Measurements from ENCODE around the gene ARHGAP10.

ARHGAP10 gene, protein sequence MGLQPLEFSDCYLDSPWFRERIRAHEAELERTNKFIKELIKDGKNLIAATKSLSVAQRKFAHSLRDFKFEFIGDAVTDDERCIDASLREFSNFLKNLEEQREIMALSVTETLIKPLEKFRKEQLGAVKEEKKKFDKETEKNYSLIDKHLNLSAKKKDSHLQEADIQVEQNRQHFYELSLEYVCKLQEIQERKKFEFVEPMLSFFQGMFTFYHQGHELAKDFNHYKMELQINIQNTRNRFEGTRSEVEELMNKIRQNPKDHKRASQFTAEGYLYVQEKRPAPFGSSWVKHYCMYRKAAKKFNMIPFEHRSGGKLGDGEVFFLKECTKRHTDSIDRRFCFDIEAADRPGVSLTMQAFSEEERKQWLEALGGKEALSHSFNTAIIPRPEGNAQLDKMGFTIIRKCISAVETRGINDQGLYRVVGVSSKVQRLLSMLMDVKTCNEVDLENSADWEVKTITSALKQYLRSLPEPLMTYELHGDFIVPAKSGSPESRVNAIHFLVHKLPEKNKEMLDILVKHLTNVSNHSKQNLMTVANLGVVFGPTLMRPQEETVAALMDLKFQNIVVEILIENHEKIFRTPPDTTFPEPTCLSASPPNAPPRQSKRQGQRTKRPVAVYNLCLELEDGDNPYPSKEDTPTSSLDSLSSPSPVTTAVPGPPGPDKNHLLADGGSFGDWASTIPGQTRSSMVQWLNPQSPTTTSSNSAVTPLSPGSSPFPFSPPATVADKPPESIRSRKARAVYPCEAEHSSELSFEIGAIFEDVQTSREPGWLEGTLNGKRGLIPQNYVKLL

DNA sequence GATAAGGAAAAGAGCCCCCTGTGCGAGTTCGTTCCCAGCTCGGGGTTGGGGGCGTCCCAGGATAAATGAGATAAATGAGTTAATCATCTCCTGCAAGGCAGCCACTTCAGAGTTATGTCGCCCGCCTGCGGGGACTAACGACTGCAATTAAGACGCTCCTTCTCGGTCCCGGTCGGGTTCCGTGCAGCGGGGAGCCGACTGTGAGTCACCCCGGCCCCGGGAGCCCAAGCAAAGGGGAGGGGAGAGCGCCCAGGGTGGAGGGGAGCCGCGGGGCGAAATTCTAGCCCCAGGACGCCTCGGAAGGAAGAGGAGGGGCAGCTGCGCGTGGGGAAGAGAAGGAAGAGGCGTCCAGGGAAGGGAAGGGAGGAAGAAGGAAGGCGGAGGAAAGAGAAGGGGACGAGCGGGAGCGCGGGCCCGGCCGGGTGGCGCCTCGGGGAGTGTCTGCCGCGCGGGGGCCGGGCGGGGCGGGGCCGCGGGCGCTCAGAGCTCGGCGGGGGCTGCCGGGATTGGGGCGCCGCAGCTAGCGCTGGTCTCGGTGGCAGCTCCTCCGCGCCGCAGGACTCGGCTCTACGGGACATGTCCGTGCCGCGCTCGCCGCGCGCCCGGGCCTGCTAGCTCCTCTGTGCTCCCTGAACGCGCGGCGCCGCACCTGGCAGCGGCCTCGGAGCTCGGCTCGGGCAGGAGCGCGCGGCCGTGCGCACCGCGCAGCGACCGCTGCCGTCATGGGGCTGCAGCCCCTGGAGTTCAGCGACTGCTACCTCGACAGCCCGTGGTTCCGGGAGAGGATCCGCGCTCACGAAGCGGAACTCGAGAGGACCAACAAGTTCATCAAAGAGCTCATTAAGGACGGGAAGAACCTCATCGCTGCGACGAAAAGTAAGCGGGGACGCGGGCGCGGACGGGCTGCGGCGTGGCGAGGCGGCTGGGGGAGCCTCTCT is at the start of gene ARHGAP10:
TSS of gene ARHGAP10 (plus strand) at position 509 of the 938 bp plus-strand sequence. CDS start at position 723, 214 bp downstream.
- peak; percentile 42 for DNase-seq (ENCODE audit: low spot score)

DNA sequence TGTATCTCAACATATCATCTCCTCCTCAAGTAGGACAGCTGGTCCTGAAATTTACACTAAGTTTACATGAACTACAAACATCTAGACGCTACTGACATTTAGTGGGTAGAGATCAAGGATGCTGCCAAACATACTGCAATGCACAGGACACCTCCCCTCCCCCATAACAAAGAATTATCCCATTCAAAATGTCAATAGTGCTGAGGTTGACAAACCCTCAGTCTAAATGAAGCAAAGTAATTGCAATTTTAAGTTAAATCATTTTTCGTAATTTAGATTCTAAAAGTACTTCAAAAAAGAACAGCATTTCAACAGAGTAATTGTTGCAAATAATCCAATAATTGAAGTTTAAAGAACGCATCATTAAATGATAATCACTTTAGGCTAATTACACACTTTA is 49.1 kb upstream of the ARHGAP10 start:
- DNase-seq (ENCODE audit: low spot score) = no peak

DNA sequence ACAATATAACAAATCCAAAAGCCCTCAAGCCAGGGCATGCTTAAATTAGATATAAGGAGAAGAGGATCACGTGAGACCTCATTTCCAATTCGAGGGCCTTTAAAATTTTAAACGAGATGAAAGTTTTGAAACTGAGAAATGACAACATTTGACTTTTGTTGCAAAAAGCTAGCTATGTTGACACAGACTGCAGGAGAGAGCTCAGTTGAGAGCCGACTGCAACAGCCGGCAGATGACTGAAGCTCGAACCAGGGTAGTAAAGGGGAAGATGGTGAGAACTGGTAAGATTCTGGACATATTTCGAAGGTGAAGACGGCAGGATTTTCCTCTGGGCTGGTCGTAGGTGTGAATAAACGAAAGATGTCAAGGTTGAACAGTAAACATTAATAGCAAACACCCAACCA is 48.7 kb upstream of the ARHGAP10 start:
- no peak for DNase-seq (ENCODE audit: low spot score)

DNA sequence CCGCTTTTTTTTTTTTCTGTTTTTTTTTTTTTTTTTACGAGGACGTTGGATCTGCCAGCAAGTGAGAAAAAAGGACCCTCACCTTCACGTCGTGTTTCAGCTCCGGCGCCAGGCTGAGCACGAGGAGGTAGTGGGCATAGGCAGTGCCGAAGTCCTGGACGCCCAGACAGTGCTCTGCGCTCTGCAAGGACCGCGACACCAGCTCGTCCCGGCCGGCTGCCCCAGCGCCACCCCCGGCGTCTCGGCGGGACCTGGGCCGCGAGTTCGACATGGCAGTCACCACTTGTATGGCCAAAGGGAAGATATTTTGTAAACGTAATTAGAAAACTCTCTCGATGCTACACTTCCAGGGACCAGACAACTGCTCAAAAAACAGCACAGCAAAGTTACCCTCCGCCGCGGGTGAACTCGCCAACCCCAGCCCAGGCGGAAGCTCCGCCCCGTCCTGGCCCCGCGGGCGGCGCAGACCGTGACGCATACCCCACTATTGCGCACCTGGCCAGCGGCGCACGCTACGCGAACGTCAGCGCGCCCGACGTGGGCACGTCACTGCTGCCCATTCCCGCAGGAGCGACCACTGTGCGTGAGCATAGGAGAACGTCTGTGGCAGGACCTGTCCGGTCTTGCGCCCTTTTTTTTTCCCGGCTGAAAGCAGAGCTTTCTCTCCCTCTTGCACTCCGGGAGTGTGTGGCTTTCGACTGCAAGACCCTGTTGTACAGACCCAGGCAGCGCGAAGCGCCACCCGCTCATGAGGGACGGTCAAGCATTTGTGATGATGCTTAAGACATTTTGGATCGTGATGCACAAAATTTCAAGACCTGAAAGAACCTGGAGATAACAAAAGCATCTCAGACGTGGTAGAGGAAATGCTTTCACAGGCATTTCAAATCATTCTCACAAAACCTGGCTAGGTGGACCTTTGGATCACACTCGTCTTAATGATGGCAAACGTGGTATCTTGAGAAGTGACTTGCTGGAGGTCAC is 47.9 kb upstream of the ARHGAP10 start, which contains the start of gene PRMT9:
TSS of gene PRMT9 (minus strand) at position 447 of the 984 bp plus-strand sequence. CDS start at position 271, 176 bp downstream.
- peak; percentile 86 for DNase-seq (ENCODE audit: low spot score)

DNA sequence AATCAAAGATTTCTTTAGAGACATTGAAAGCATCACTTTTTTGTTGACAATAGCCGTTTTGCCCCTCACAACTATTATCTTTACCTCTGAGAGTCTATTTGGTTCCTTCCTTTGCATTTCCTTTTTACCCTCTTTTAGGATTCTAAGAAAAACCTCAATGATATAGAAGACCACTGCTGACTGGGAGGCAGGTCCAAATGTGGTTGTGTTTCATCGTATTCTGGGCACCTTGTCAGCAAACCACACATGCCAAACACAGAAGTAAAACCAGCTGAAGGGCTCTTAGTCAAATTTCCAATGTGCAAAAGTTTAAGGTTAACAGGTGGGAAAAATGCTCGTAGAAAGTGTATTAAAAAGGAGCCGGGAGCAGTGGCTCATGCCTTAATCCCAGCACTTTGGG is 42.8 kb upstream of the ARHGAP10 start:
- DNase-seq (ENCODE audit: low spot score) = no peak

DNA sequence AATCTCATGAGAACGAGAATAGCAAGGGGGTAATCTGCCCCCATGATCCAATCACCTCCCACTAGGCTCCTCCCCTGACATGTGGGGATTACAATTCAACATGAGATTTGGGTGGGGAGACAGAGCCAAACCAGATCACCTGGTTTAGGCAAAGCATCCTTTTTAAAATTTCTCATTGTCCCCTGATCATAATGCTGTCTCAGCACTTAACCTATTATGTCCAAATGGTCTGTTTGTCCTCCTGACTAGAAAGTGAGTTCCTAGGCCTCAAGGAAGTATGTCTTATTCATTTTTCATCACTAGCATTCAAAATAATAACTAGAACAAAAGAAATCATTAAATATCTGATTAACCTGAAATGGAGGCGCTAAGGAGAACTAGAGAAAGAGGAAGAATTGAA is 40.1 kb upstream of the ARHGAP10 start:
- no peak for DNase-seq (ENCODE audit: low spot score)

DNA sequence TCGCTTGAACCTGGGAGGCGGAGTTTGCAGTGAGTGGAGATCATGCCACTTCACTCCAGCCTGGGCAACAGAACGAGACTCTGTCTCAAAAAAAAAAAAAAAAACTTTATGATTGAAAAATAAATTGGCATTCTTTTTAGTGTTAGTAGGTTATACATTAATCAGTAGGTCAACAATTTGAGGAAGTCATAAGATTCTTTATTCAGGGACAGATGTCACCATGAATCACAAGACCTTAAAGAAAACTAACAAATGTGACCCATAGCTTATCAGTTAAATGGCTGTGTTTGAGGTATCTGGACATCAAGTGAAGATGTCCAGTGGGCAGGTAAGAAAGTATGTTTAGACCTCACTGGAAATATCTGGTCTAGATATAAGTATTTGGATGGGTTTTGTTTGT is 38.7 kb upstream of the ARHGAP10 start:
- DNase-seq (ENCODE audit: low spot score) = no peak

DNA sequence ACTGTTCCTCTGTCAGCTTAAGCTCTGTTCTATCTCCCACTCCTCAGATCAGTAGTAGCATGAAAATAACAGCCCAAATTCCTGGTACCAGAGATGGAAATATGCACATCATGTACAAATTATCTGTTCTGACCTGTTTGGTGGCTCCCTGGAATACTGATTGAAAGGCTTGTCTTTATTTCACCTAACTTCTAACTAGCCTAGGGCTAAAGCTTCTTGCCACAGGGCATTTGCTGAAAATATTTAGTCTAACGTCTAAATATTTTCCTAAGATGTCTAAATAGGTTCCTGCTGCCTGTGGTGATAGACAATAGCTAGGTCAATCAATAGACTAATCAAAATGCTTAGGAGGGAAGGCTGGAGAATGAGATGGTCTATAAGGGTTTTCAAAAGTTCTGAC is 35.0 kb upstream of the ARHGAP10 start:
- no peak for DNase-seq (ENCODE audit: low spot score)

DNA sequence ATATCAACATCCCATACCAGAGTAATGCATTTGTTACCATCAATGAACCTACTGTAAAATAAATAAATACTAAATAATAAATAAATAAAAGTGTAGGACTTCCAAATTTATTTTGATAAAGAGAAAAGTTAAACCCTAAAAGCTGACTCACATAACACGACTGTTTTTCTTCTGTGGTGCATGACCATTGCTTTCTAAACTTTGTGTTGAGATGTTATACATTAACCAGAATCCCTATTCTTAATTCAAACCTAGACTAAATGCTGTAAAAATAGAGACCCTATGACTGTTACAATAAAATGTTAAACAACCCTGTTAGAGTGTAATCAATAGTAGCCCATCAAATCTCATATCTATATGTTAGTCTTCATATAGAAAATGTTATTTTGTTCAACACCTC is 27.0 kb upstream of the ARHGAP10 start:
- DNase-seq (ENCODE audit: low spot score) = no peak

DNA sequence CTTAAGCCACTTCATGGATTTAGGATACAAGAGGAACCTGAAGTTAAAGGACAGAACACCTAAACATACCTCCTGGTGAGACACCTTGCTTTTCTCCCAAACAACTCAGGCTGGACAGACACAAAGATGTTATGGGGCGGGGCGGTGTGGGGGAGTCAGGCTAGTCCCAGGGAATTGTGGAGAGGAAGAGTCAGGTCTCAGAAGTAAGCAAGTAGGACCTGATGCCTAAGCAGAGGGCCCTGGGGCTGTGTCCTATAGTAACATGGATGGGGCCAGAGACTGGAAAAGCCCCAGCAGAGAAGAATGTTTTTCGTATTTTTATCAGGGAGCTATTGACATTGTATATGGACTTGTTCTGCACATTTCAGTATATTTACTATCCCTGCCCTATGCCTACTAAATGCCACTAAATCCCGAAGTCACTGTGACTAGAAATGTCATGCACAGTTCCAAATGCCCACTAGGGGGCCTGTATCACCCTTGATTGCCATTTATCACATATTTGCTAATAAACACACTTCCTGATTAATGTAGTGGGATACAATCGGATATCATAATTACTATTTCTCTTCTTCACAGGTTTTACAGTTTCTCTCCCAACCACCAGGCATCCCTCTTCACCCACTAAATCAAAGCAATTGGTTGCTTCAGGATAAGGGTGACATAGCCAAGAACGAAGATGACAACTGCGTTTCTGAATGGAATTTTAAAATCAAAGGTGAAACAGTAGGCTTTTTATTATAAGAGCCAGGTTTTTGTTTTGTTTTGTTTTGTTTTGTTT is 23.8 kb upstream of the ARHGAP10 start:
- peak; percentile 39 for DNase-seq (ENCODE audit: low spot score)

DNA sequence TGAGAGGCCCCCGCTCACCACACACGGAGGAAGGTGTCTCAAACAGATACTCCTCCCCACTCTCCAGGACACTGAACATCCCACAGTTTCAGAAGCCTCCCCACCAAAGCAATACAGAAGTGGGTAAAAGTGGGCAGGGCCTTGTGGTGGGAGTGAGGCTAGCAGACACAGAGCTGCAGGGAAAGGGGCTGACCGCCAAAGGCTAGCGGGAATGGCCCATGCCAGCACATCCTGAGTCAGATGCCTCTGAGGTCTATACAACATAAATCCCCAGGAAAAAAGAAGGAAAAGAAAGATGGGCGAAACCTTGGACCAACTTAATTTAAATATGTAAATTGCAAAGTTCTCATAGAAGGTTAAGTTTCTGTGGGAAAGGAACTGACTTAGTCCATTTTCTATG is 21.9 kb upstream of the ARHGAP10 start:
- no peak for DNase-seq (ENCODE audit: low spot score)

DNA sequence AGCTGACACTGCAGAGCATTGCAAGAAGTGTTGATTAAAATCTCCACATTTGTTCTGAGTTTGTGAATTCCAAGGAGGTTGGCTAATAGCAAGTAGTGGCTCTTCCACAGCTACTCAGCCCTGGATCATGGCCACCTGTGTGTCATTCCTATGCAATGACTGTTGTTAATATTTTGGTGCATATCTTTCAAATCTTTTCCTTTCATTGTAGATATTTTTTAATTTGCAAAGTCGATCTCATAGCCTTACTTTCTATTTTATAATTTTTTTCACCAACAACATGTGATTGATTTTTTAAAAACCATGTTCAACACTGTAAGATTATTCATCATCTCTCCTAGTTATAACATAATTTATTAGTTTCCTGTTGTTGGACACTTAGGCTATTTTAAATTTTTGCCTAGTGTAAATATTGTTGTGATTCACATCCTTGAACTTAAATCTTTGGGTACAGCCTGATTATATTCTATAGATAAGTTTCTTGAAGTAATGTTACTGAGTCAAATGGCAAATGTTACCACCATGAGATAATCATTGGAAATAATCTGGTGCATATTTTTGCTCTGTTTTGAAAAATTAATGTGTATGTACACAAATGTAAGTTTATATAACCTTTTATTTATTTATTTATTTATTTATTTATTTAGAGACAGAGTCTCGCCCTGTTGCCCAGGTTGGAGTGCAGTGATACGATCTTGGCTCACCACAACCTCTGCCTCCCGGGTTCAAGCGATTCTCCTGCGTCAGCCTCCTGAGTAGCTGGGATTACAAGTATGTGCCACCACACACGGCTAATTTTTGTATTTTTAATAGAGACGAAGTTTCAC is 17.1 kb upstream of the ARHGAP10 start:
- no peak for DNase-seq (ENCODE audit: low spot score)

DNA sequence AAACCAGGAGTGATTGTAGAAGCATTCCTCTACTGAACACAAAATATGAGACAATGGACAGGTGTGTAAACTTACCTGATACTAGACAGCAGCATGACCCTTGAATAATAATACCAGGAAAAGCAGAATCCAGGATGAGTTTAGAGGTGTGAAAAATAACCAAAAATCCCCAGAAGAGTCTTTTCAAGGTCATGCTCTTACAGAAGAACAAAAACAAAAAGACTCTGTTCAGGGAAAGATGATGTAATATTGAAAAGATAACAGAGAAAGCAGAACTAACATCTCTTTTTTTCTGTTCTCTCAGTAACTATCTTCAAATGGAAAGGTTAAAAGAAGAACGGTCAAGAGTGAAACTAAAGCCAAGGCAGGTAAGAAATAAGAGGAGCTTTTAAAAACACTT is 14.0 kb upstream of the ARHGAP10 start:
- no peak for DNase-seq (ENCODE audit: low spot score)

DNA sequence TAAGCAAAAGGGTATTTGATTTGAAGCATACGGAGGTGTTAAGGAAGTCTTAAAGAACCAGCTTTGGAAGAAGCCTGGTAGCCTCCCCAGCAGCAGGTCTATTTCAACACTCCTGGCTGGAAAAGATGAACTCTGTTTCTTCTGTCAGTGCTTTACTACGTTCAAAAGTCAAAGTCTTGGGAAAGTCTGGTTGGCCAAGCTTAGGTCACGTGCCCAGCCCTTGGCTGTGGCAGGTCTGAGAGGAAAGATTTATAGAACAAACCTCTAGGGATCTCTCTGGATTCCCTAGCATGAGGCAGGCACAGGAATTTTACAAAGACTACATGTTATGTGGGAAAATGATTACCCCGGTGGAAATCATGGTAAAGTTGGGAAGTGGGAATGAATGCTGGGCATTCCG is 8.6 kb upstream of the ARHGAP10 start:
- DNase-seq (ENCODE audit: low spot score) = no peak

DNA sequence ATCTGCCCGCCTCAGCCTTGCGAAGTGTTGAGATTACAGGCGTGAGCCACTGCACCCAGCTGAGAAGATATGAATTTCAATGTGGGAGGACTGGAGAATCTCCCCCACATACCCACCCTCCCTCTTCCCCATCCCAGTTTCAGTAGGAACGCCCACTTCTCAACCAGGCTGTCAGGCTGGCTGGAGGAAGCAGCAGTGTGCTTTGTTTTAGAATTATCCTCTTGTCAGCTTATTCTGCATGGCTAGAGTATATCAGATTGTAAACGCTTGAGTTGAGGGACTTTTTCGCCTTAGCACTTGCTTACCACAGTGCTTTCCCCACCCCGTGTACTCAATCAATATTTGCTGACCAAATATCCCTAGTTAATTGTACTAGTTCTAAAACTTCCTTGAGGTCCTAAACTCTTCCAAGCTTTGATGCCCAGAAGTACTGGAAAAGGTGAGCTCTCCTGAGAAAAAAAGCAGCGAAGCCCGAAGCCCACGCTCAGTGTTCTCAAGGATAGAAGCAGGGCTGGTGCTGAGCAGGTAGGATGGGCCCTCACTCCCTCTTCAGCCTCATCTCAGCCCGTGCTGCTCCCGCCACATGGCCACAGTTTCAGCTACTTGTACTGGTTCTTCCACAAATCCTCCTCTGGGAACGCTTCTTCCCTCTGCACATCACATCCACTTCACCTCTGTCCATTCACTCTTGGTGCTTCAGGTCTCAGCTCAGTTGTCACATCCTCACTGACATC is 7.3 kb upstream of the ARHGAP10 start:
- DNase-seq (ENCODE audit: low spot score) = no peak

DNA sequence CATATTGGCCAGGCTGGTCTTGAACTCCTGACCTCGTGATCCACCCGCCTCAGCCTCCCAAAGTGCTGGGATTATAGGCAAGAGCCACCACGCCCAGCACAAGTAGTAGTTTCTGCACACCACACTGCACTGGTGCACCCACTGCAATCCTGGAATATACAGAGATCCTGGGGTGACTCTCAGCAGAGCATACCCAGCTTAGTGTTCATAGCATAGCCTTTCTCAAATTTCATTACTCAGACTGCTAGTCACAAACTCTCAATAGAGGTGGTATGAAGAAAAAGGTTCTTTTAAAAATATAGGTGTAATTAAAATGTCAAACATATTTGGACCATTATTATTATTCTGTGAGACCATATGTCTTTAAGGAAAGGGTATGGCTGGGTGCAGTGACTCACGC is 6.2 kb upstream of the ARHGAP10 start:
- no peak for DNase-seq (ENCODE audit: low spot score)

DNA sequence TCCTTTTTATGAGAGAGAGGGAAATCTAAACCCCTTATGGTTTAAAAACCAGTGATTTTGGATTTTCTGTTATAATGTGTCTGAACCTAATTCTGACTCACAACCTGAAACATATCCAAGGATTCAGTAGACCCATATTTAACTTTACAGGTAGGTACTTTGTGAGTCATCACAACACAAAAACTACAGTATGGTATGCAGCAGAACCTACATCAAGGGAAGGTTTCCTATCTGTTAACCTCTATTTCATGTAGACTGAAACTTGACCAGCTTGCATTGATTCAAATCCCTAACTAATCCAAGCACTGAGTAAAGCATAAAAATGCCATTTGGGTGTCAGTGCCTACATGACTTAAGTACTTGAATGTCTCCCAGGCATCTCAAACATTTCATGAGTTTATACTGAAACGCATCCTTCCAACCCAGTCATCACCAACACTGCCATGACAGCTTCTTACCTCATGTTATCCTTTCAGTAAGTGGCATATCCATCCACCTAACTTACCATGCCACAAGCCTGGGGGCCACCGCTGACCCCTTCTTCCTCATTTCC is 4.3 kb upstream of the ARHGAP10 start:
- no peak for DNase-seq (ENCODE audit: low spot score)

DNA sequence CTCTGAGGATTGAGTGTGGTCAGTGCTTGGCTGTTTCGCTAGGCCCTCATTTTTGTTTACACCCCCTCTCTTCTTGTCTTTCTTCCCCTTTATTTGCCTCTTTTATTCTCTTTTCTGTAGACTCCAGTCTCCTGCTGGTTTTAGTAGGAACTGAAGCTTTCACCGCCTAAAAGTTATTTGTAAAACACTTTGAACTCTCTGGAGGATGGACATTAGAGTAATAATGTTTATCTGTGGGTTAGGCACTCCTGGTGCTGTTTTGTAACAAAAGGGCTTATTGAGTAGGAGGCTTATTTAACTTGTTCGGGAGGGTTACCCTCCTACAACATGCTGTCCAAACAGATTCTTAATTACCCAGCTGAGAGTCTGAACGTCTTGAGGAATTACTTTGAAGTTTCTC is 1.6 kb upstream of the ARHGAP10 start:
- DNase-seq (ENCODE audit: low spot score) = no peak
